ENCODE results near the gene HSPA1L. TPM values are rescaled to one million over a fixed set of nuclear protein-coding genes. Genes with fewer than 3 reads are reported as not detected.

The HSPA1L gene
- polyA plus RNA-seq, 2 of the 4 experiments (the other 2 are of a cell fraction): 1.2 to 1.7 TPM

DNA sequence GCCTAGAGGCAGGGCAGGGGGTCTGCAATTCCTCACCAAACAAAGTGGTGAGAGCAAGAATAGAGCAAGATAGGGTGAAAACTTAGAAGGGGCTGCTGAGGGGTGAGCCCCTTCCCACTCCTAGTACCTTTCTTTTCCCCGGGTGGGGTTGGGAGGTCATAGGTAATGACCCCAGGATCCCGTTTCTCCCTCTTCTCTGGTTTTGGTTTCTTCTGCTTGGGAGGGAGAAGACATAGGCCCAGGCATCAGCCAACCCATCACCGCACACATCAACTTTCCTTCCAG, 23.1 kb downstream of the HSPA1L start:
- no peaks in the 10 kb centered on the region for H3K9me3 ChIP-seq
- DNase-seq (ENCODE audit: low read depth in 1 of 2, low spot score in 1 of 2) (no peak), ATAC-seq (no peak), FAIRE-seq (no peak)
- H3K4me2 ChIP-seq: no peak overlapping the region
- H3K4me3 ChIP-seq: no peak overlapping the region
- no peak for TF ChIP-seq HOXB13 (CRISPR knock-in tag; IDR thresholded peaks at IDR 0.05; ENCODE audit: low read depth)
- TF ChIP-seq BHLHE40 (IDR thresholded peaks at IDR 0.05; ENCODE audit: low read depth, low read length): no peak
- no peak for TF ChIP-seq GATA3 (IDR thresholded peaks at IDR 0.05; ENCODE audit: borderline replicate concordance)
- no peak for TF ChIP-seq HOXB5 (CRISPR knock-in tag; IDR thresholded peaks at IDR 0.05)
- no peak overlapping the region for H3K27ac ChIP-seq
- POLR2A ChIA-PET: interaction anchor here (1.4 to 1.9 kb wide), 3 partner anchors 23 to 53 kb away, joined by 3 to 8 read pairs (median 6); partner anchors contain the start of genes HSPA1A, HSPA1B and HSPA1L
- 87% methylated on average over 3 of the region's 3 CpGs for WGBS (ENCODE audit: missing lambda C conversion rate)
- H3K4me1 ChIP-seq: peaks cover 23% of the 10 kb centered on the region; the same call in 2 of the 3 replicates
- CTCF ChIA-PET: interaction anchor here (1.0 to 2.8 kb wide), 11 partner anchors 11 to 73 kb away, joined by 3 to 18 read pairs (median 7); partner anchors contain the start of genes CLIC1, DDAH2 and LSM2

- WGBS (ENCODE audit: missing lambda C conversion rate): 69% methylated on average over 12 of the region's 12 CpGs
- H3K4me2 ChIP-seq: no peak overlapping the region
These were observed 23.6 kb downstream of the HSPA1L start for GRCh38 chr6:31791324-31792089.

GRCh38 chr6:31785475-31785874, 29.6 kb downstream of the HSPA1L start:
- ChIA-PET CTCF (interaction anchor here (0.6 to 1.7 kb wide), 8 partner anchors 9 to 45 kb away, joined by 3 to 6 read pairs (median 4); partner anchors contain the start of gene VARS1), POLR2A (interaction anchor here (1.4 to 1.5 kb wide), 2 partner anchors 30 to 42 kb away, joined by 3 read pairs; partner anchors contain the start of genes HSPA1A, HSPA1B and HSPA1L)
- no peak overlapping the region for H3K4me2 ChIP-seq
- no peak for TF ChIP-seq CTCF (IDR thresholded peaks at IDR 0.05)
- no peak for TF ChIP-seq RNF2 (IDR thresholded peaks at IDR 0.05; ENCODE audit: borderline replicate concordance, low read depth)
- TF ChIP-seq CHD4 (IDR thresholded peaks at IDR 0.05; ENCODE audit: borderline replicate concordance): no peak
- TF ChIP-seq EHMT2 (IDR thresholded peaks at IDR 0.05; ENCODE audit: low read depth): no peak
- no peak for TF ChIP-seq CBX2 (IDR thresholded peaks at IDR 0.05; ENCODE audit: borderline replicate concordance, low read depth)
- H3K27ac ChIP-seq: no peak overlapping the region
- no peak overlapping the region for H3K4me3 ChIP-seq
- FAIRE-seq (no peak), DNase-seq (ENCODE audit: low read depth in 1 of 2, low spot score in 1 of 2) (no peak), ATAC-seq (no peak)
- H3K4me1 ChIP-seq: no peaks in the 10 kb centered on the region
- H3K9me3 ChIP-seq: no peaks in the 10 kb centered on the region
- WGBS (ENCODE audit: missing lambda C conversion rate): 97% methylated on average over 4 of the region's 11 CpGs

More at GRCh38 chr6:31791324-31792089, 23.6 kb downstream of the HSPA1L start:
- peaks cover 23% of the 10 kb centered on the region; the same call in 2 of the 3 replicates for H3K4me1 ChIP-seq
- ChIA-PET CTCF (interaction anchor here (0.9 to 2.8 kb wide), 15 partner anchors 11 to 93 kb away, joined by 3 to 18 read pairs (median 4); partner anchors contain the start of genes CLIC1, DDAH2, HSPA1A and HSPA1L), POLR2A (interaction anchor here (0.5 to 1.9 kb wide), 4 partner anchors 24 to 52 kb away, joined by 3 to 8 read pairs (median 4); partner anchors contain the start of genes HSPA1A, HSPA1B and HSPA1L)
- FAIRE-seq: no peak
- TF ChIP-seq SMC3 (IDR thresholded peaks at IDR 0.05): 0 out of 3 replicates have a peak, but pooled peaks have one; percentile 22
- no peak for TF ChIP-seq MAZ (IDR thresholded peaks at IDR 0.05; ENCODE audit: borderline replicate concordance, low read depth, low read length)
- peak; percentile 49 for TF ChIP-seq CTCF (IDR thresholded peaks at IDR 0.05)
- H3K27ac ChIP-seq: no peak overlapping the region
- peak; percentile 38 to 70; a peak in 3 of 6 replicates for ATAC-seq
- H3K9me3 ChIP-seq: no peaks in the 10 kb centered on the region
- no peak overlapping the region for H3K4me3 ChIP-seq
- DNase-seq (ENCODE audit: low read depth in 1 of 2, low spot score in 1 of 2): peak; percentile 33 to 77
